NB4 (cell line): Measurements from ENCODE around the gene ASRGL1.

Experiments
- CTCF ChIP-seq: IDR thresholded peaks from one replicate; pipeline ENCODE4 v1.5.1; 2012; ENCODE audit warnings: low read depth, low read length
- POLR2A ChIP-seq: IDR thresholded peaks from 2 replicates; pipeline ENCODE4 v1.6.1; 2011; ENCODE audit warnings: mild to moderate bottlenecking; ENCODE audit not compliant: insufficient read length; ENCODE audit errors: extremely low read depth

- TF ChIP-seq CTCF, result no peak
- TF ChIP-seq POLR2A, result no peak
Measured at GRCh38 chr11:62341588-62341987, 4.3 kb downstream of the ASRGL1 start.
